ENCODE data around the gene CLEC4F.
"Not testable (repeated sequence)": the region's sequence is repeated elsewhere in the genome, so short reads cannot be mapped to it uniquely, and the experiment has no call there.

Gene CLEC4F

DNA sequence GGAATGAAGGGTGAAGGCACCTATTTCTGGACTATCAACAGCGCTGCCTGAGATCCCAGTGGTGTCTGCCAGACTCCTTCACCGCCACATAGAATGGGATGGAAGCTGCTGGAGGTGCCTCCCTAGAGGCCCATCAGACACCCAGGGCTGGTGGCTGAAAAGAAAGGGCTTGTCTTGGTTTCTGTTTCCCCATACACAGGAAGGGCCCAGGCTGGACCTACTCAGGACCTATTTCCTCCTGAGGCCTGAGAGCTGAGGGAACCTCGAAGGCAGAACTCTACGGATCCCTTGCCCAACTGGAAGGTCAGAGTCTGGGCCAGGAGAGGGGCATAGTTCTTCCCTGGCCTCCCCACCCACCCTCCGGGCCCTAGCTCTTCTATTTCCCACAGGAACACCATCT lies 2.9 kb upstream of the CLEC4F start:
- DNase-seq, result no peak

DNA sequence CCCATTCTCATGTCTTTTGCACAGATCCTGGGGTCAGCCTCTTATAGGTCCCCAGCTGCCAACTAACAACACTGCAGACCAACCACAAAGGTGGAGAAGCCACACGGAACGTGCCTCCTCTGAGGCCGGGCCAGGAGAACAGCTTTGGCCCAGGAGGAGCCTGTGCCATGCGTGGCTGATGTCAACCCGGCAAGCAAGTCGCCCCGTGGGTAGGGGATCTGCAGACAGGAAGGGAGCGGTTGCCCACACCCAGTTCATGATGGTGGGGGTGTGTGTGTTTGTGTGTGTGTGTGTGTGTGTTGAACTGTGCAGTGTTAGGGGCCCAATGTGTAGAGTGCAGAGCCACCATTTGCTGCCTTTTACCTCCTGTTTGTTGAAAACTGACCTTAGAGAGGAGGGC lies 2.4 kb upstream of the CLEC4F start:
- DNase-seq, result no peak

DNA sequence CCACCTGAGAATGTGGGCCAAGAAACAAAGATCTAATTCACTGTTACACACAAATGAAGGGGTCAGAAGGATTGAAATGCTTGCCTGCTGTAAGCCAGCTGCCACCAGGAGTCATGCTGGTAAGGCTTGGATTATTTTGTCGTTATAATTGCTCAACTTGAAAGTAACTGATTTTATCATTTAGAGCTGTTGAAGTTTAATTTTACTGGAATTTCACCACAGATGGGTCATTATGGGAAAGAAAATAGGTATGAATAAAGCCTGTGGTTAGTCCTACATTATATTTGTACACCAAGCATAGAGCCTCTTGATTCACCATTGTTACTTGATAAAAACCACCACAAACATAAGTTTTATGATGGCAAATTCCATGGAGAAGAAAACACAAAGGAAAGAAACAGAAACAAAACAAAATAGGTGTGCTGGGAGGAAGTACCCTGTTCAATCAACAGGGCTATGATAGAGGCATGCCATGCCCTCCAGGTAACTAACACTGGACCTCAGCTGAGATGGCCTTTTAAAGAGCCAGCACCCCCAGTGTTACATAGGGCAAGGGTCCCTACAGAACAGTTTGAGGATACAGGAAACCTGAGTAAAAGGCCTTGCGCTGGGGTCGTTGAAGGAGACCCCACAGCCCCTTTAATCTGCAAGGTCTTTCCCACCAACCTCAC lies 3.0 kb downstream of the CLEC4F start:
- DNase-seq, result no peak

DNA sequence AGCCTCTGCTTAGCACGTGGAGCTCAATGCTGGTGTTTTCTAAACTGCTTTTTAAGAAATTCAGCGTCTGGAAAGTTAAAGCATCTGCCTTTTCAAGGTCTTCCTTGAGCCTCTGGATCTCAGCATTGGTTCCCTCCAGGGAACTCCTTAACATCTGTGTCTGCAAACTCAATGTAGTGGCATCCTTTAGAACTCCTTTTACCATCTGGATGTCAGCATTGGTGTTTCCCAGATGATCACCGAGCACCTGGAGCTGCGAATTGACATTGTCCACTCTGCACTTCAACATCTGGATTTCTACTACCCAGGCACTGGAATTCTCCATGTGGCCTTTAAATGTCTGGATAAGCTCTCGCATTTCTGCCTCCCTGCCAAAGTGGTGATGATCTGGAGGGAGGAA lies 3.7 kb downstream of the CLEC4F start:
- DNase-seq, result no peak

DNA sequence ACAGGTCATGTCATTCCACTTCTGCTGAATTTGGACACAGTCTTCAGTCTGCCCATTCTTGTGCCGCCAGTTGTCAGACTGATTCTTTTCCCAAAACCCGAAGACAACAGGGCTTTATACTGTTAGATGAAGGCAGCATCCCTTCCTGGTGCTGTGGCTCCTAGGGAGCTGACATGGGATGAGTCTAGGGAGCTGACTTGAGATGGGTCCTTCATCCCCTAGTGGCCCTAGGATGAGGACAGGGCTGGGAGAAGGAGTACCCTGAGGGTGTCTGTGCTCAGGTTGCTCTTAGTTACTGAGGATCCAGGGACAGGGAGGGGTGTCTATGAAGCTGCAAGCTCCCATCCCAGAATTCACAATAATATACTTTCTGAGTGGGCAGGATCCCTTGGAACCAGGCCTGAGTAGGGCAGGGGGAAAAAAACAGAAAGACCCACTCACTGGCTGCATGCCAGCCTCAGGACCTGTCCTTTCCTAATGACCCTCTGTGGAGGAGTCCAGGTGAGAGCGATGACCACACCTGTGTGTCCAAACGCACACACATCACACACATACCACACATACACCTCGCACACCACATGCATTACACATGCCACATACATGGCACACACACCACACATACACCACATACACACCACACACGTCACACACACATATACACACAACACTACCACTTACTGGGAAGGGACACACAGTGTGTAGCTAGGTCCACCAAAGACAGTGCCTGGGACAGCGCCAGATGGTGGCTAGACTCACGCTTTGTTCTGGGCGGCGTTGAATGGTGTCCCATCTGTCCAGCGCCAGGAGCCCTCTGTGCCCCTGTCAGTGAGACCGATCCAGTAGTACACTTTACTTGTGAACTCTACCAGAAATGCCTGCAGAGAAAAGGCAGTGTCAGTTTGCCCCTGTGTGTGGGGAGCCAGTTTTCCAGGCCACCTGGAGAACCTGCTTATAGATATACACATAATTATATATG lies 11.1 kb downstream of the CLEC4F start:
- DNase-seq, result no peak

DNA sequence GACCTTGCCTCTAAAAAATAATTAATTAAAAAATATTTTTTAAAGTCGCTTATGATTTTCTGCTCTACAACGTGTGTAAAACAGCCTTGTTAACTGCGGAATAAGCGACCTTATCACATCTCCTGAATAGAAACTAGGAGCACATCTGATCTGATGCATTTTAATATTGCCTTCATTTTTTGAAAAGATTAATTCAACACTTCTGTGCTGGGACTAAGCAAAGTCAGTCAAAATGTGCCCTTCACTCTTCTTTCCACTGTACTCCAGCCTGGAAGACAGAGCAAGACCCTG lies 12.6 kb downstream of the CLEC4F start:
- no peak for DNase-seq

DNA sequence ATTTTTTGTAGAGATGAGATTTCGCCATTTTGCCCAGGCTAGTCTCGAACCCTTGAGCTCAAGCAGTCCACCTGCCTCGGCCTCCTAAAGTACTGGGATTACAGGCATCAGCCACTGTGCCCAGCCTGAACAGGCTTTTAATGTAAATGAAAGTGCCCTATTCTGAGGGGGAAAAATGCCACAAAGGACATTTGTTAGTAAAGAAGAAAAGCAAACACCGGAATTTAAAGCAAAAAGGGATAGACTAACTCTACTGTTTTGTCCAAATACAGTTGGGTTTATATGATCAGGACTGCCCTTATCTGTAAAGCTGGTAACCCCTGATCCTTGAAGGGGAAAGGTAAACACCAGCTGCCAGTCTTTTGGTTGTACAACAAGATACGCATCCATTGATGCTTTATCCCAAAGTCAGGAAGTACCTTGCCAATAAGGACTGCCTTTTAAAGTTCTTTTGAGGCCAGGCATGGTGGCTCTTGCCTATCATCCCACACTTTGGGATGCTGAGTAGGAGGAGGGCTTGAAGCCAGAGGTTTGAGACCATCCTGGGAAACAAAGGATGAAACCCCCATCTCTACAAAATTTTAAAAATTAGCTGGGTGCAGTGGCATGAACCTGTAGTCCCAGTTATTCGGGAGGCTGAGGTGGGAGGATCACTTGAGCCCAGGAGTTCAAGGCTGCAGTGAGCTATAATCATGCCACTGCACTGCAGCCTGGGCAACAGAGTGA lies 13.1 kb downstream of the CLEC4F start:
- DNase-seq, result no peak

DNA sequence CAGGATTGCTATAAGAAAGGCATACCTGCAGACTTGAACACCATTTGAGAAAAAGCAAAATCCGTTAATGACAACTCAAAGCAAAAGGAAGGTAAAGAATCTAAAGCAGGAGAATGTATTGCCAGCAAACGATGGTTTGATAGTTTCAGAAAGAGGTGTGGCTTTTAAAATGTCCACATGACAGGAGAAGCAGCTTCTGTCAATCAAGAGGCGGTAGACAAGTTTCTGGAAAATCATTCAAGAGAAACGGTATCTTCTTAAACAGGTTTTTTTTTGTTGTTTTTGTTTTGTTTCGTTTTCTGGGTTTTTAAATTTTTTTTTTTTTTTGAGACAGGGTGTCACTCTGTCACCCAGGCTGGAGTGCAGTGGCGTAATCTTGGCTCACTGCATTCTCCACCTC lies 13.8 kb downstream of the CLEC4F start:
- DNase-seq, result no peak

DNA sequence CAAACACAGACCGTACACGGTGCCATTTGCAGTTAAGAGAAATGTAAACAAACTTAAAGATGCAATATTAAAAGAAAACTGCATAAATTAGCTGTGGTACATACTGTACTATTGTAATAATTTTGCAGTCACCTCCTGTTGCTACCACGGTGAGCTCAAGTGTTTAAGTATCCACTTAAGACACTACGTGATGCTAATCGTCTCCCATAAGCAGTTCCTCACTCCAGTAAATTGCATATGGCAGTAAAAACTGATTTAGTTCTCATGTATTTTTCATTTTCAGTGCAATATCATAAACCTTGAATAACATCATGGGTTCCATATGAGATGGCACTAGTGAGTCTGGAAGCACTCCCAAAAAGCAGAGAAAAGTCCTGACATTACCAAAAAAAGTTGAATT lies 14.4 kb downstream of the CLEC4F start:
- DNase-seq, result no peak

DNA sequence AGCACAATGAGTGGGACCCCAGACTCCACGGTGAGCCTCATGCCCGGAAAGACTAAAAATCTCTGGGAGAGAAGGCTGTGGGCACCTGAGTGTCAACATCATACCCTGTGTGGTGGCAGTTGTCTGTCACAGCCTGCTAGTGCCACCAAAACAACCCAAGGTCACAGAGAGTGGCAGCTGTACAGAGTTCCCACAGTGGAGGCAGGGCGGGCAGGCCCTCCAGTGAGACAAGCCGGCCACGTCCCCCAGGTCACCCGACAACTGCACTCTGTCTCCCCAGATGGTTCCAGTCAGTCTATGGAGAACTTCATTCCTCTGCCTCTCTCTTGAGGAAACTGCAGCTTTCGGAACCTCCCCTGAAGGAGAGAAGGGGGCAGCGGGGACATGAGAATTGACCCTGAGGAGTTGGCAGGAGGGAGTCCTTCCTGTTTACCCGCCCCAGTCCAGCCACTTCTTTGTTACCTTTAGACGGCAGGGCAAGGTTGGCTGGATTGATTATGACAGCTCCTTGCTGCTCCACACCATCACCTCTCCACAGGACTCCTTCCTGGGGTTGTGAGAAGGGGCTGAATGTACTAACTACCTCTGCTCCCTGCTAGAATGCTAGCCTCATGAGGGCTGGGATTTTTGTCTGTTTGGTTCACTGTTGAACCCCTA lies 18.7 kb downstream of the CLEC4F start:
- no peak for DNase-seq

DNA sequence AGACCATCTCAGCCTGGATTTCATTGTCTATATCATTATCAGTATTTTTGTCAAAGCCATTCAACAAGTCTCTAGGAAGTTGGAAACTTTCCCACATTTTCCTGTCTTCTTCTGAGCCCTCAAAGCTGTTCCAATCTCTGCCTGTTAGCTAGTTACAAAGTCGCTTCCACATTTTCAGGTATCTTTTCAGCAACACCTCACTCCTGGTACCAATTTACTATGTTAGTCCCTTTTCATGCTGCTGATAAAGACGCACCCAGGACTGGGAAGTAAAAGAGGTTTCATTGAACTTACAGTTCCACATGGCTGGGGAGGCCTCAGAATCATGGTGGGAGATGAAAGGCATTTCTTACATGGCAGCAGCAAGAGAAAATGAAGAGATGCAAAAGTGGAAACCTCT lies 20.7 kb downstream of the CLEC4F start:
- DNase-seq, result no peak

DNA sequence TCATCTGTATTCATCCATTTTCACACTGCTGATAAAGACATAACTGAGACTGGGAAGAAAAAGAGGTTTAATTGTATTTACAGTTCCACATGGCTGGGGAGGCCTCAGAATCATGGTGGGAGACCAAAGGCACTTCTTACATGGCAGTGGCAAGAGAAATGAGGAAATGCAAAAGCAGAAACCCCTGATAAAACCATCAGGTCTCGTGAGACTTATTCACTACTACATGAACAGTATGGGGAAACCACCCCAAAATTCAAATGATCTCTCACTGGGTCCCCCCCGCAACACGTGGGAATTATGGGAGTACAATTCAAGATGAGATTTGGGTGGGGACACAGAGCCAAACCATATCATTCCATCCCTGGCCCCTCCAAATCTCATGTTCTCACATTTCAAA lies 22.4 kb downstream of the CLEC4F start:
- not testable (repeated sequence) for DNase-seq

DNA sequence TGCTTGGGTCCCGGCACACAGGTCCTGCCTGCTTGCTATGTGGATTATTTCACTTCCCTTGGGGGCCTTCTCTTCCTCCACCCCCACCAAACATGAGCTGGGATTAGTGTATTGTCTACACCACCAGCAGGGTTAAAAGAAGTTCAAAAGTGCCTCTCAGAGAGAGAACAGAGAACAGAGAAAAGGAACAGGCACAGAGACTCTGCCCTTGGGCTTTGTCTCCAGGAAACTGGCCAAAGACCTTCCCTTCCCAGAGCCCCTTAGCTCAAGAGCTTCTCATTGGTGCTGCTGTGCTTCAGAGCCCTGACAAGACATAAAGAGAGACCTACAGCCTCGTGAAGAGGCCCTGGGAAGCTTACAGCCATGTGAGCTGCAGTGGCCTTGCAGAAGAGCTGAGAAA lies 22.9 kb downstream of the CLEC4F start:
- DNase-seq, result no peak

DNA sequence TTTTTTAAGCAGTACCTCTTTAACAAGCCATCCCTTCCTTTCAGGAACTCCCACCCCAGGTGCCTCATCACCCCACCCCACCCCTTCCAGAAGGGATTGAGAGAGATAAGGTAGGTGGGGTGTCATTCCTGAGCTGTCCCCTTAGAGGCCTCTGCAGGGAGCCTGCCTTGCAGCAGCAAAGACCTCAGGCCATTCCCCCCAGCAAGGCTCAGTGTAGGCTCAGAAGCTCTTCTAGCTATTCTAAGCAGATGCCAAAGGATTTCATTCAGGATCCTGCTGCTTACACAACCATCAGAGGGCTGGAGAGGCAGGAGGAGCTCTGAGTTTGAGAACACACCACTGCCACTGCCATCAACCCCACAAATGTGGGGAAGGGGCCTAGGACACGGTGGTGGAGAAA lies 24.1 kb downstream of the CLEC4F start:
- no peak for DNase-seq

DNA sequence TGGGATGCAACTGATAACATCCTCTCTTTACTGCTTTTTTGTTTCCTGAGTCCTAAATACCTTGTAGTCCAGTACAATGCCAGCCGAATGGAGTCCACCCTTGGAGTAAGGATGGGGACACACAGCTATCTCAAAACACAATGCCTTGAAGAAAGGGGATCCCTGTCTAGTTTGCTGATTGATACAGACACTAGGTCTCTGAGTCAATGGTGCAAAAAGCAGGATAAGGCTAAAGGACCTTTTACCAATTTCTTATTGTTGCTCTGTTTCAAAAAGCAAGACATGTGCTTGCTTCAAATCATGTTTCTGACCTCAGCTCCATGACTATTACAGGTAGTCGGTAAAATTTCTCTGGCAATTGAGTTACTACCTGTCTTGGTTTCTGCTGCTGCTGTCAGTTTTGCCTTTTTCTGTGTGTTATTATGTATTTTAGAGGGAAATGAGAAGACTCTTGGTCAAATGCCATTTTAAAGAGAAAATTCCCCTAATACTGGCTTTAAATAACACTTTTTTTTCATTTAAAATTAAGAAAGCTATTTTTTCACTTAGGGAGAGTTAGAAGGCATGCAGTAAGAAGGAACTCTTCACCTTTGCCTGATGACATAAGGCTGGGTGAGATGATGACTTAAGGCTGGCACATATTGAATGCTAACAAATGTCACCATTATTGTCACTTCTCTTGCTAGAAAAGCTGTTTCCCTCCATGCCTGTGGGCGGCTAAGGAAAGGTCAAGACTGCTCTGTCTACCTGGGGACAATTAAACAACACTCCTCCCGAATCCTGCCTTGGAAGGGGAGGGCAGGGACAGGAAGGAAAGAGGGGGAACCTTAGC lies 25.0 kb downstream of the CLEC4F start:
- DNase-seq, result no peak

DNA sequence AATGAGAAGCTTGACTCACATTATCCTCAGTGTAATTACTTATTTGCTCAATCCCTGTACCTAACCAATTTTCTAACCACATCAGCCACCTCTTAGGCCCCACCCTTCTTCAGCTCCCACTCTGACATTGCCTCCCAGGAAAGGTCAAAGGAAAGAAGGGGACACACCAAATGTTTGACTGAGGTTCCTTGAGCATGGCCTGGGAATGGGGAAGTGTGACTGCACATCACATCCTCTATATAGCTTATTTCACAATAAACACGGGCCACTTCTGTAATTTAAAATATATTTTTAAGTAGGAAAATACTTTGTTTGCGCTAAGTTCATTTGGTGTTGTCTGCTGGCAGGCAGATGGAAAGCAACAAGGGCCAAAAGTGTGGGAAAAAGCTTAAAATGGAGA lies 26.9 kb downstream of the CLEC4F start:
- DNase-seq, result no peak

DNA sequence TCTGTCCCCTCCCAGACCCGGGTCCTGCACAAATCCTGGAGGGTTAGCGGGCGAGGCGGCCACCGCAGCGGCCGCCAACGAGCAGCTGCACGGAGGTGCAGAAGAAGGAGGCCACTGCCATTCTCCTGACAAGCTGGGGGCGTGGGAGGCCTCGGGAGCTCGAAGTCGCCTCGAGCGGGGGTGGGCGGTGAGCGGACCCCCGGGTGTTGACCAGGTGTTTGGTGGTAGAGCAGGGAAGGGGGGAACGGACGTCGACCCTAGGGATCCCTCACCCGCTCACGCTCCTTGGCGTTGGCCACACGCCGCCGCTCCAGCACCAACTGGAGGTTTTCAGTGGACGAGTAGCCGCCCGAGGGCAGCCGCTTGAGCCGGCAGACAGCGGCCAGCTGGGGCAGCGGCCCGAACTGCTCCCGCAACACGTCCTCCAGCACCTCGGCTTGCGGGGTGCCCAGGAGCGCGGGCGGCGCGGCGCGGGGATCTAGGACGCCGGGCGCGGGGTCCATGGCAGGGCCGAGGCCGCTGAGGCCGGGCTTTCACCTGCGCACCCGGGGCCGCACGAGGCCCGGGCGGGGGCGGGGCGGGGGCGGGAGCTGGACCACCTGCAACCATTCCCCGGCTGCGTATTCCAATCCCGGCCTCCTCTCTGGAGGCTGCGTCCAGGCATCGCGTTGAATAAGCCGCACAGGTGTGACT lies 30.1 kb downstream of the CLEC4F start, which contains the start of gene FIGLA:
TSS of gene FIGLA (minus strand) at position 508 of the 693 bp plus-strand sequence. CDS start at position 503, 5 bp downstream.
- DNase-seq, result no peak

DNA sequence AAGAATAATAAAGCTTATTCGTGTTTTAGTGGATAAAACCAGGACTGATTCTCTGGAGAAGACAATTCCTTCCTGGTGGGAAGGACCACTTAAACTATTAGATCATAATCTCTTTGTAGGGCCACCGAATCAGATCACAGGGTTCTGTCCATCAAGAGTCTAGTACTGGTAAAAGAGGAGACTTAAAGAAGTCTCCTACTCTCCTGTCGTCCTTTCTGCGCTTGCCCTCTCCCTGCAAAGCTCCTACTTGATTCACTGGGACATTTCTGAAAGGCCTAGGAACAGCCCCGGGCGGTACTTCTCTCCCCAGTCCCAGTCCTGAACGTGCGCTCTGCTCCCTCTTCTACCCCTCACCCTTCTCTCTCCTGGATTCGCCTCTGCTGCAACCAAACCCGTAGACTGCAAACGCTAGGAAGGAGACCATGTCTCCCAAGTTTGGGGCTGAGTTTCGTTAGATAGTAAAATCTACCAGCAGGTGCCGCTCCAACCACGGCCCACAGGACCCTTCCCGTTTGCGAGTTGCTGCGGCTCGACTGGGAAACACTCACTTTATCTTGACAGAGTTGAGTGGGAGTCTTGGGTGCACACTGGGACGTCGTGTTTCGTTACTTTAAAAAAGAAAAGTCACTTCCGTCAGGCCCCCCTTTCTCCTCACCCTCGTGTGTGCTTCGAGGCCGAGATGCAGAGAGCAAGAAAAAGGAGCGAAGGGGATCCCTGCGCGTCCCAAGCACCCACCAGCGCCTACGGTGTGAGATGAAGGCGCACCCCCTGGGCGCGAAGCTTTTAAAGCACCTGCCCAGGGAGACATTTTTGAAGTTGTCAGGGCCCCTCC lies 30.9 kb downstream of the CLEC4F start:
- peak; percentile 69 for DNase-seq

DNA sequence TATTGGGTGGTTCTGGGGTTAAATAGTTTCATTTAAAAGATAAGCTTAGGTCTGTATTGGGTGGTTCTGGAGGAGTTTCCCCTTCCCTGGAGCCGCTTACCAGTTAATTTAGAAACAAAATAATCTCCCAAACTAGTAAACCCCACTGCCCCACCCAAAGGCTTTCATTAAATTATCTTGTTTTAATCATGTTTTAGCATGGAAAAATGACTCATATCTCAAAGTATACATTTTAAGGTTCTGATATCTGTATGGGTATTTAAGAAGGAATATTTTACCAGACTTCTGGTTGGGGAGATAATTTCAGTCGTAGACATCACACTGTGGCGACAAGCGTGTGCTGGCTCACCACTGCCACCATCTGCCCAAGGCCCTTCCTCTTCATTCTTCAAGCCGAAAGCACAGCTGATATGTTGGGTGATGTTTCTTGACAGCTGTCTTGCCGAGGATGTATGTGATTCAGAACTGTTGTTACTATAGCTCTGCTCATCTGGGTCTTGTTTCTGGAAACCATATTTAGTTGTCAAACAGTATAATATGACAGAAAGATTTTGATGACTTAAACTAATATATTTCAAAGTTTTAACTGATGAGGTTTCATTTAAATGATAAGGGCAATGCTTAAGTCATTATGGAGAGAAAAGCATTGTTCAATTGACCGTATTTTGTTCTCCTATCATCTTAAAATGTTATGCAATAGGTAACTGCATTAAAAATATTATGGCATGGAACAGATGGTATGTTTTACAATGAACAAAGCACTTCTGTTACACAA lies 35.1 kb downstream of the CLEC4F start:
- DNase-seq, result peak; percentile 19

DNA sequence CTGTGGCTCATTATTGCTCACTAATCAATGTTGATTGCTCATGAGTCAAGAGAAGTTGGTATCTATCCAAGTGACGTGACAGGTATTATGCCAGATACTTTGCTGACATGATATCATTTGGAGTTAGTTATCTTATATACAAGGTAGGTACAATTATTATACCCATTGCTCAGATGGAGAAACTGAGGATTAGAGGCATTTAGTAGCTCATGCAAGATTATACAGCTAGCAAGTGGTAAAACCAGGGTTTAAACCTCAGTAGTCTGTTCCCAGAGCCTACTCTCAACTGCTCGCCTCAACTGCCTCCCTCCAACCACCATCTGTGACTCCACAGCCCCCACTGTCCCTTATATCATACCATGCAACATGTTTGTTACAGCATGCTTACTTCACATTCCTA lies 36.1 kb downstream of the CLEC4F start:
- no peak for DNase-seq
